HCT116 (cell line): Measurements from ENCODE around the gene ACP4. TPM values are rescaled to one million over a fixed set of nuclear protein-coding genes. Genes with fewer than 3 reads are reported as not detected.

ENCODE experiments used
- ATAC-seq: fragments of 200-7000 bp; cut with Tn5 transposase; 2 replicates; pipeline ENCODE4 v1.9.1; 2020; ENCODE audit warnings: mild to moderate bottlenecking, moderate library complexity
- BruUV-seq: library from RNA; stranded (reverse); fragments of 400-500 nt; replicated peaks from 2 replicates; lab custom pipeline; 2021; lab: Mats Ljungman, UMichigan
- CTCF ChIA-PET: fragments of 300-600 bp; sonication (Branson Sonifier 250); formaldehyde crosslinking; loops from one replicate; lab custom pipeline; 2021; ENCODE audit warnings: antibody characterized with exemption; lab: Charles Lee
- POLR2A ChIA-PET: fragments of 300-600, 350-600 bp; sonication (Branson Sonifier 250); formaldehyde crosslinking; loops from one replicate; lab custom pipeline; 2021; ENCODE audit warnings: antibody characterized with exemption; lab: Charles Lee
- RAD21 ChIA-PET, 2 experiments: fragments of 300-600 bp; sonication (Branson Sonifier 250); formaldehyde crosslinking; loops; one replicate each; lab custom pipeline; 2023; ENCODE audit warnings: low total read pairs in 2 of 2; ENCODE audit not compliant: uncharacterized antibody in 2 of 2, unreplicated experiment in 2 of 2, low non-redundant PET in 1 of 2; lab: Charles Lee
- DNase-seq: peaks from one replicate; pipeline ENCODE4 v3.0.0-alpha.2; 2010; ENCODE audit warnings: low read depth, low spot score
- H2AFZ ChIP-seq: fragments of 200-600 bp; shearing (Covaris generic), sonication (generic); 2 replicates; pipeline ENCODE4 v1.6.1; 2017; ENCODE audit warnings: low read depth, mixed run types, mixed read lengths, antibody characterized with exemption, low read length; ENCODE audit not compliant: poor library complexity, severe bottlenecking
- H3K27ac ChIP-seq: 2 replicates; pipeline ENCODE4 v1.5.1; 2012; ENCODE audit warnings: low read depth, low read length
- H3K27me3 ChIP-seq: fragments of 200-600 bp; sonication (generic); 2 replicates; pipeline ENCODE4 v1.6.1; 2016; ENCODE audit warnings: mixed run types, low read length, mixed read lengths; ENCODE audit not compliant: insufficient read depth
- H3K36me3 ChIP-seq, 2 experiments: fragments of 200-500 bp in 1 of 2; fragments of 200-600 bp in 1 of 2; sonication (Bioruptor generic) in 1 of 2; sonication (generic) in 1 of 2; 2 replicates each; pipeline versions ENCODE4 v1.5.1 to v1.6.1; 2014 to 2016; ENCODE audit warnings: low read length in 2 of 2, inconsistent platforms in 1 of 2, mixed read lengths in 1 of 2, mixed run types in 1 of 2; ENCODE audit not compliant: insufficient read depth in 2 of 2, control insufficient read depth in 1 of 2
- H3K4me1 ChIP-seq, 2 experiments: fragments of 200-600 bp in 1 of 2; sonication (generic) in 1 of 2; 2 replicates each; pipeline versions ENCODE4 v1.5.1 to v1.6.1; 2012 to 2017; ENCODE audit warnings: low read length in 2 of 2, inconsistent platforms in 1 of 2, mild to moderate bottlenecking in 1 of 2, mixed read lengths in 1 of 2, mixed run types in 1 of 2, moderate library complexity in 1 of 2; ENCODE audit not compliant: insufficient read depth in 2 of 2, control insufficient read depth in 1 of 2
- H3K4me2 ChIP-seq: fragments of 200-600 bp; sonication (generic); 2 replicates; pipeline ENCODE4 v1.6.1; 2017; ENCODE audit warnings: mixed run types, low read length, mixed read lengths
- H3K4me3 ChIP-seq, 2 experiments: fragments of 200-600 bp in 1 of 2; sonication (generic) in 1 of 2; replicated peaks in 1 of 2; 2 replicates each; pipeline ENCODE4 v1.5.1; 2011 to 2016; ENCODE audit warnings: low read length in 2 of 2, control low read depth in 1 of 2, low read depth in 1 of 2, mild to moderate bottlenecking in 1 of 2, mixed read lengths in 1 of 2, mixed run types in 1 of 2
- H3K79me2 ChIP-seq: fragments of 200-600 bp; sonication (generic); 2 replicates; pipeline ENCODE4 v1.6.1; 2017; ENCODE audit warnings: mild to moderate bottlenecking, mixed run types, low read length, moderate library complexity, mixed read lengths; ENCODE audit not compliant: insufficient read depth
- H3K9ac ChIP-seq: fragments of 200-600 bp; sonication (generic); 2 replicates; pipeline ENCODE4 v1.6.1; 2016; ENCODE audit warnings: low read length, mixed read lengths
- H3K9me2 ChIP-seq: fragments of 200-600 bp; sonication (generic), shearing (Covaris generic); 2 replicates; pipeline ENCODE4 v1.6.1; 2017; ENCODE audit warnings: mixed run types, mild to moderate bottlenecking, moderate library complexity; ENCODE audit not compliant: insufficient read depth
- H3K9me3 ChIP-seq, 2 experiments: fragments of 200-500 bp in 1 of 2; fragments of 200-600 bp in 1 of 2; sonication (Bioruptor generic) in 1 of 2; sonication (generic) in 1 of 2; 2 replicates each; pipeline ENCODE4 v1.6.1; 2014 to 2017; ENCODE audit warnings: low read length in 2 of 2, mixed read lengths in 2 of 2, inconsistent platforms in 1 of 2, low read depth in 1 of 2, mild to moderate bottlenecking in 1 of 2, mixed run types in 1 of 2, moderate library complexity in 1 of 2; ENCODE audit not compliant: control insufficient read depth in 1 of 2, insufficient read depth in 1 of 2
- H4K20me1 ChIP-seq: fragments of 200-600 bp; sonication (generic), shearing (Covaris generic); 2 replicates; pipeline ENCODE4 v1.6.1; 2017; ENCODE audit warnings: mixed run types, mild to moderate bottlenecking, moderate library complexity; ENCODE audit not compliant: insufficient read depth
- ATF3 ChIP-seq: IDR thresholded peaks from 2 replicates; pipeline ENCODE4 v1.6.1; 2012
- CEBPB ChIP-seq: IDR thresholded peaks from 2 replicates; pipeline ENCODE4 v1.6.1; 2012; ENCODE audit warnings: low read depth
- CTCF ChIP-seq, 3 experiments: fragments of 200-600 bp in 1 of 3; sonication (generic) in 1 of 3; IDR thresholded peaks in 2 of 3; conservative IDR thresholded peaks in 1 of 3; 2 replicates each; pipeline ENCODE4 v1.5.1; 2012 to 2017; ENCODE audit warnings: low read depth in 2 of 3, low read length in 2 of 3, antibody characterized with exemption in 1 of 3, borderline replicate concordance in 1 of 3, control low read depth in 1 of 3, mild to moderate bottlenecking in 1 of 3, mixed read lengths in 1 of 3, mixed run types in 1 of 3, moderate library complexity in 1 of 3; ENCODE audit not compliant: insufficient read depth in 1 of 3
- EGR1 ChIP-seq: IDR thresholded peaks from 2 replicates; pipeline ENCODE4 v1.6.1; 2012; ENCODE audit warnings: low read depth
- EZH2 ChIP-seq: fragments of 200-600 bp; sonication (generic); IDR thresholded peaks from 2 replicates; pipeline ENCODE4 v1.6.1; 2017; ENCODE audit warnings: antibody characterized with exemption, mixed run types
- EZH2phosphoT487 ChIP-seq: fragments of 200-600 bp; IDR thresholded peaks from 2 replicates; pipeline ENCODE4 v1.6.1; 2018; ENCODE audit warnings: antibody characterized with exemption, borderline replicate concordance
- FOSL1 ChIP-seq: IDR thresholded peaks from 2 replicates; pipeline ENCODE4 v1.6.1; 2012; ENCODE audit warnings: low read depth
- JUND ChIP-seq: IDR thresholded peaks from 2 replicates; pipeline ENCODE4 v1.6.1; 2012
- POLR2AphosphoS5 ChIP-seq: IDR thresholded peaks from 2 replicates; pipeline ENCODE4 v1.6.1; 2011; ENCODE audit warnings: mild to moderate bottlenecking, low read depth, low read length, moderate library complexity
- SRF ChIP-seq: IDR thresholded peaks from 2 replicates; pipeline ENCODE4 v1.6.1; 2012; ENCODE audit warnings: low read depth
- YY1 ChIP-seq: IDR thresholded peaks from 2 replicates; pipeline ENCODE4 v1.6.1; 2011; ENCODE audit warnings: low read length, low read depth, moderate library complexity, mild to moderate bottlenecking; ENCODE audit not compliant: insufficient replicate concordance; ENCODE audit errors: extremely low read depth
- ZFX ChIP-seq: fragments of 450-650 bp; IDR thresholded peaks from 2 replicates; pipeline ENCODE4 v1.6.1; 2017
- intact Hi-C: fragments of 100-400 bp; cut with micrococcal nuclease; formaldehyde crosslinking; loops from 2 replicates; pipeline ENCODE4 v1.10.0; 2022
- total RNA-seq: library from RNA; stranded (reverse); gene quantifications from one replicate; pipeline ENCODE4 v1.2.1, GENCODE V29; 2021; ENCODE audit not compliant: unreplicated experiment

The ACP4 gene
- total RNA-seq, 1 experiment from 2014 or later, result not detected

- no peak for TF ChIP-seq EGR1
- TF ChIP-seq CTCF (IDR thresholded peaks at IDR 0.05 in 2 of 3, conservative IDR thresholded peaks at IDR 0.05 in 1 of 3; ENCODE audit: borderline replicate concordance in 1 of 3, insufficient read depth in 1 of 3, low read depth in 2 of 3, low read length in 2 of 3), result no peak
- no peak for TF ChIP-seq FOSL1
These were observed 42.5 kb downstream of the ACP4 start (continued) for GRCh38 chr19:50832666-50833065.

GRCh38 chr19:50833117-50833801 is 43.0 kb downstream of the ACP4 start, which contains the start of gene KLK15:
KLK15 (minus strand) TSS chr19:50833574; CDS start chr19:50831492, 2,082 bp downstream.
- Histone ChIP-seq H3K4me2 (no peak within 1 kb of the TSS), H3K4me1 (peaks cover 13 to 26% of the 10 kb centered on the region in 2 experiments), H3K27me3 (no peaks in the 10 kb centered on the region), H3K36me3 (no peaks in the 10 kb centered on the region), H3K9me2 (no peaks in the 10 kb centered on the region), H4K20me1 (no peaks in the 10 kb centered on the region), H3K4me3 (no peak within 1 kb of the TSS), H3K9ac (no peak within 1 kb of the TSS), H3K27ac (no peak within 1 kb of the TSS), H3K9me3 (no peaks in the 10 kb centered on the region), H2AFZ (no peak within 1 kb of the TSS), H3K79me2 (no peaks in the 10 kb centered on the region)
- no peak for DNase-seq
- TF ChIP-seq YY1, result no peak
- no peak for TF ChIP-seq CEBPB
- no peak for TF ChIP-seq JUND
- TF ChIP-seq EZH2phosphoT487, result no peak
- TF ChIP-seq ATF3, result no peak
- no peak for TF ChIP-seq ZFX
- TF ChIP-seq POLR2AphosphoS5, result no peak
- no peak for TF ChIP-seq SRF
- TF ChIP-seq EZH2, result no peak
- intact Hi-C loops, result no loop called here
- BruUV-seq, result no TSS peak
- ChIA-PET POLR2A (no interaction called here), CTCF (no interaction called here), RAD21 (no interaction called here)
- ATAC-seq, result no peak
